GM12801 (cell line): ENCODE data around the gene XCL1.
"Not testable (repeated sequence)": the region's sequence is repeated elsewhere in the genome, so short reads cannot be mapped to it uniquely, and the experiment has no call there.

Source experiments
- TF ChIP-seq, protein P1 (sequence below): IDR thresholded peaks from one replicate; pipeline ENCODE4 v1.5.1; 2011; ENCODE audit warnings: control low read depth; ENCODE audit not compliant: insufficient read length; ENCODE audit errors: extremely low read depth

Gene XCL1, protein sequence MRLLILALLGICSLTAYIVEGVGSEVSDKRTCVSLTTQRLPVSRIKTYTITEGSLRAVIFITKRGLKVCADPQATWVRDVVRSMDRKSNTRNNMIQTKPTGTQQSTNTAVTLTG

DNA sequence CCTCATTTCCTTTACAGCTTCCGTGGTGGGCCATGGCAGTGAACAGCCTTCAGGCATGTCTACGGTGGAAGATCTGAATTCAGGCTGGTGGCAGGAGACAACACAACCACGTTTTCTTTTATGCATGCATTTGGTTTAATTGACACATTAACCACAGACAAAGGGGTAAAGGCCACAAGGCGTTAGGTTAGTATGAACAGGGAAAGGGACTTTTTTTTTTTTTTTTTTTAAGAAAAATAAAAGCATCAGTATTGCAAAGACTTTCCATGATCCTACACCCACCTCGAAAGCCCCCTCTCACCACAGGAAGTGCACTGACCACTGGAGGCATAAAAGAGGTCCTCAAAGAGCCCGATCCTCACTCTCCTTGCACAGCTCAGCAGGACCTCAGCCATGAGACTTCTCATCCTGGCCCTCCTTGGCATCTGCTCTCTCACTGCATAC is at the start of gene XCL1:
TSS of gene XCL1 (plus strand) at position 361 of the 444 bp plus-strand sequence. CDS start at position 394, 33 bp downstream.
- TF ChIP-seq, protein P1, sequence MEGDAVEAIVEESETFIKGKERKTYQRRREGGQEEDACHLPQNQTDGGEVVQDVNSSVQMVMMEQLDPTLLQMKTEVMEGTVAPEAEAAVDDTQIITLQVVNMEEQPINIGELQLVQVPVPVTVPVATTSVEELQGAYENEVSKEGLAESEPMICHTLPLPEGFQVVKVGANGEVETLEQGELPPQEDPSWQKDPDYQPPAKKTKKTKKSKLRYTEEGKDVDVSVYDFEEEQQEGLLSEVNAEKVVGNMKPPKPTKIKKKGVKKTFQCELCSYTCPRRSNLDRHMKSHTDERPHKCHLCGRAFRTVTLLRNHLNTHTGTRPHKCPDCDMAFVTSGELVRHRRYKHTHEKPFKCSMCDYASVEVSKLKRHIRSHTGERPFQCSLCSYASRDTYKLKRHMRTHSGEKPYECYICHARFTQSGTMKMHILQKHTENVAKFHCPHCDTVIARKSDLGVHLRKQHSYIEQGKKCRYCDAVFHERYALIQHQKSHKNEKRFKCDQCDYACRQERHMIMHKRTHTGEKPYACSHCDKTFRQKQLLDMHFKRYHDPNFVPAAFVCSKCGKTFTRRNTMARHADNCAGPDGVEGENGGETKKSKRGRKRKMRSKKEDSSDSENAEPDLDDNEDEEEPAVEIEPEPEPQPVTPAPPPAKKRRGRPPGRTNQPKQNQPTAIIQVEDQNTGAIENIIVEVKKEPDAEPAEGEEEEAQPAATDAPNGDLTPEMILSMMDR, result not testable (repeated sequence)

DNA sequence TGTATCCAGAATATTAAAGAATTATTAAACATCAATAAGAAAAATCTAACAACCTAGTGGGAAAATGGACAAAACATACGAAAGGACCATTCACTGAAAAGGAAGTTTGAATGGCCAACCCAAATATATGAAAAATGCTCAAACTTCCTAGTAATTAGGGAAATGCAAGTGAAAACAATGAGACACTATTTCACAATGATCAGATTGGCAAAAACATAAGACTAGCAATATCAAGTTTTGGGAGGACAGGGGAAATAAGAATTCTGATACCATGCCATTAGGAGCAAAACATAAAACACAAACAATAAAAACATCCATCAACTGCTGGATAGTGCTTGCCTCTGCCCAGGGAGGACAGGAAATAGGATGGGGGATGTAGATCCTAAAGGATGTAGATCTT is 46.9 kb upstream of the XCL1 start:
- TF ChIP-seq, protein P1, result no peak

DNA sequence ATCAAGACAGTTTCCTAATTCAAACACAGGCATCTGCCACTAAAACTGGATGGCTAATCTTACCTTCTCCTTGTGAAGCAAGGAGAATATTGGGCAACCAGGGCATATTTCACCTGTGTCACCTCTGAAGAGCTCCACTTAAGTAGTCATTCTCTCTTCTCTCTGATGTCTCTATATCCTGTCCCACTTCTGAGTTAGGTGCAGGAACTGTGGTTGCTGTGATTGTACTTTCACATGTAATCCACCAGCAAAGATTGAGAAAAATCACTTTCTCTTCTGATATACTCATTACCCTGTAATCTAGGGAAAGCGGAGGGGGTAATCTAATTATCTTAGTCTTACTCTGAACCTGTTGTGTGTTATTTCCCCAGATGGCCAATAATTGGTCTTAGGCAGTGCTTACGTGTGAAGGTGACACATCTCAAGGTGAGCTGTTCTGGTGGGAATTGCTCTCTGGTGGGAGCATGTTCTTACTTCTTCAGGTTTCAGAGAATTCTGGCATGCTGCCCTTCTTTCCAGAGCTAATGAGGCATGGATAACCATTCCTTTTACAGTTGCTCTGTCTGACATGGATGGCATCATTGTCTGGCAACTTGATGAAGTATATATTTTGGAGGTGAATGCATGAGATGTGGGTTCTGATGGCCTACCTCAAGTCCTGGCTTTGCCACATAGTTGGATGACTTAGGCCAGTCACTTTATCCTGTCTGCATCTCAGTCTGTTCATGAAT is 44.6 kb upstream of the XCL1 start:
- TF ChIP-seq, protein P1, result no peak

- TF ChIP-seq, protein P1, result no peak
Observed at GRCh38 chr1:168535536-168535935, 40.9 kb upstream of the XCL1 start.

DNA sequence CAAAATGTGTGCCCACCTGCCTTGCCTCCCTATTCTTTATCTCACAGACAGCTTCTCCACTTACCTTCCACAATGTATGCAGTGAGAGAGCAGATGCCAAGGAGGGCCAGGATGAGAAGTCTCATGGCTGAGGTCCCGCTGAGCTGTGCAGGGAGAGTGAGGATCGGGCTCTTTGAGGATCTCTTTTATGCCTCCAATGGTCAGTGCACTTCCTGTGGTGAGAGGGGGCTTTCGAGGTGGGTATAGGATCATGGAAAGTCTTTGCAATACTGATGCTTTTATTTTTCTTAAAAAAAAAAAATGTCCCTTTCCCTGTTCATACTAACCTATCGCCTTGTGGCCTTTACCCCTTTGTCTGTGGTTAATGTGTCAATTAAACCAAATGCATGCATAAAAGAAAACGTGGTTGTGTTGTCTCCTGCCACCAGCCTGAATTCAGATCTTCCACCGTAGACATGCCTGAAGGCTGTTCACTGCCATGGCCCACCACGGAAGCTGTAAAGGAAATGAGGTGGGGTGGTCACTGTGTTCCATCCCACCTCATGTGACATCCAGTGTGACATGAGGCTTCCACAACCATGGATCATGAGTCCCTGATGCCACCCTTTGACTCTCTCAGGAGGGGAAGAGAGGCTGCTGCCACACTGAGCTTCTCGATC is 32.4 kb upstream of the XCL1 start, which contains the start of gene XCL2:
TSS of gene XCL2 (minus strand) at position 158 of the 659 bp plus-strand sequence. CDS start at position 125, 33 bp downstream.
- TF ChIP-seq, protein P1, result not testable (repeated sequence)

DNA sequence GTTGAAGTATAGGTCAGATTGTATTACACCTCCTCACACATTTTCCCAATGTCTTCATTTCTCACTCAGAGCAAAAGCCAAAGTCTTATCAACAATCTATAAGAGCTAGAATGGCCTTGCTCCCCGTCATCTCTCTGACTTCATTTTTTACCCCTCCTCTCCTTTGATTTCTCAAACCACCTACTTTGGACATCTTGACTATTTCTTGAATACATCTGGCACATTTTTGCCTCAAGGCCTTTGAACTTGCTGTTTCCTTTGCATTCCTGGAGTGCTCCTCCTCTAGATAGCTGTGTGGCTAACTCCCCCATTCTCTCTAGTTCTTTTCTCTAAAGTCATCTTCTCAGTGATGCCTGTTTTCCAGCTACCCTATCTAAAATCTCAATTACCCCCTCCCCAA is 25.4 kb upstream of the XCL1 start:
- TF ChIP-seq, protein P1, result no peak

- TF ChIP-seq, protein P1, result no peak
Observed at GRCh38 chr1:168551688-168552087, 24.7 kb upstream of the XCL1 start.
